HepG2 (cell line): Measurements from ENCODE around the gene VAC14. TPM values are rescaled to one million over a fixed set of nuclear protein-coding genes. Genes with fewer than 3 reads are reported as not detected.

Experiments
- CBX5 ChIP-seq: sonication (generic); formaldehyde crosslinking; IDR thresholded peaks from 2 replicates; pipeline ENCODE4 v1.4.0; 2020; ENCODE audit warnings: missing genetic modification reagents, borderline replicate concordance
- PLSCR1 ChIP-seq: sonication (generic); formaldehyde crosslinking; IDR thresholded peaks from 2 replicates; pipeline ENCODE4 v1.5.0; 2020; ENCODE audit warnings: missing genetic modification reagents, mild to moderate bottlenecking, borderline replicate concordance
- SOX13 ChIP-seq, 3 experiments: fragments of 450-650 bp in 1 of 3; sonication (generic) in 1 of 3; formaldehyde crosslinking in 1 of 3; IDR thresholded peaks in 2 of 3; conservative IDR thresholded peaks in 1 of 3; 2 replicates each; pipeline versions ENCODE4 v1.5.0 to v1.6.1; 2016 to 2020; ENCODE audit warnings: antibody characterized with exemption in 1 of 3, mild to moderate bottlenecking in 1 of 3, missing compliant biosample characterization in 1 of 3, missing genetic modification reagents in 1 of 3, moderate library complexity in 1 of 3
- TBX3 ChIP-seq: fragments of 450-650 bp; IDR thresholded peaks from 2 replicates; pipeline ENCODE4 v1.6.1; 2017; ENCODE audit warnings: antibody characterized with exemption, mild to moderate bottlenecking, inconsistent platforms, borderline replicate concordance
- ZBTB40 ChIP-seq, 2 experiments: fragments of 450-650 bp in 1 of 2; sonication (generic) in 1 of 2; formaldehyde crosslinking in 1 of 2; IDR thresholded peaks; 2 replicates each; pipeline versions ENCODE4 v1.6.1 to v1.8.0; 2016 to 2022; ENCODE audit warnings: antibody characterized with exemption in 1 of 2, mild to moderate bottlenecking in 1 of 2, missing genetic modification reagents in 1 of 2
- ZFY ChIP-seq: sonication (generic); formaldehyde crosslinking; IDR thresholded peaks from 2 replicates; pipeline ENCODE4 v1.4.0; 2020; ENCODE audit warnings: missing genetic modification reagents
- ZNF772 ChIP-seq: sonication (generic); formaldehyde crosslinking; IDR thresholded peaks from 2 replicates; pipeline ENCODE4 v1.5.0; 2020; ENCODE audit warnings: mild to moderate bottlenecking, missing genetic modification reagents
- polyA plus RNA-seq, 8 experiments: library from polyadenylated mRNA; depleted of rRNA in 3 of 8; stranded (reverse) in 7 of 8; unstranded in 1 of 8; fragments of >200 nt; fragmentation: Illumina TruSeq in 4 of 8; extraction: Trizol in 4 of 8; gene quantifications; 2 replicates each; pipeline versions ENCODE4 v1.2.1 to v1.2.3, GENCODE V29; 2011 to 2016; ENCODE audit warnings: low read depth in 4 of 8, missing spikeins in 1 of 8, mixed read lengths in 1 of 8; ENCODE audit not compliant: insufficient read depth in 1 of 8
- total RNA-seq, 5 experiments: library from RNA; depleted of rRNA; stranded (reverse); fragments of >200 nt; fragmentation: Illumina TruSeq; extraction: Trizol; gene quantifications; 2 replicates each; pipeline ENCODE4 v1.2.3, GENCODE V29; 2016; ENCODE audit warnings: low read depth in 1 of 5

The VAC14 gene
- total and polyA plus RNA-seq, 2 of the 13 experiments (the other 11 are each of a cell fraction or from before 2014, with no cell fraction given), result 23.5 to 24.6 TPM

GRCh38 chr16:70738083-70738977 is 62.6 kb downstream of the VAC14 start (continued):
- TF ChIP-seq ZBTB40 (IDR thresholded peaks at IDR 0.05), result no peak
- no peak for TF ChIP-seq ZBTB40 (CRISPR knock-in tag; IDR thresholded peaks at IDR 0.05)
- TF ChIP-seq PLSCR1 (CRISPR knock-in tag), result no peak
- 0 out of 2 replicates have a peak, but pooled peaks have one; percentile 78 for TF ChIP-seq ZNF772
- peak; percentile 75; the same call in 1 of the 2 replicates for TF ChIP-seq CBX5 (CRISPR knock-in tag)
- no peak for TF ChIP-seq SOX13 (IDR thresholded peaks at IDR 0.05)
- peak in 1 of 2 experiments; percentile 43; a peak in 1 of 4 replicates for TF ChIP-seq SOX13 (CRISPR knock-in tag; conservative IDR thresholded peaks at IDR 0.05 in 1 of 2, IDR thresholded peaks at IDR 0.05 in 1 of 2)
- no peak for TF ChIP-seq TBX3
- peak; percentile 23; the same call in 1 of the 2 replicates for TF ChIP-seq ZFY (CRISPR knock-in tag)
